Embryonic facial prominence (tissue), 1 donor: ENCODE results near the gene LLCFC1.

Experiments
- DNase-seq: peaks from one replicate; pipeline ENCODE4 v3.0.0-alpha.2; 2016; ENCODE audit errors: extremely low spot score

The LLCFC1 gene

GRCh38 chr7:142910031-142910433 is 29.3 kb upstream of the LLCFC1 start:
- DNase-seq, result no peak

- DNase-seq, result no peak
These were observed 28.8 kb upstream of the LLCFC1 start for GRCh38 chr7:142910481-142910880.

GRCh38 chr7:142913051-142913450 is 26.2 kb upstream of the LLCFC1 start:
- no peak for DNase-seq

GRCh38 chr7:142913566-142913965 is 25.7 kb upstream of the LLCFC1 start:
- DNase-seq, result no peak

- DNase-seq, result no peak
These were observed 25.2 kb upstream of the LLCFC1 start for GRCh38 chr7:142914121-142914520.

- DNase-seq, result no peak
These were observed 24.0 kb upstream of the LLCFC1 start for GRCh38 chr7:142915315-142915714.

DNA sequence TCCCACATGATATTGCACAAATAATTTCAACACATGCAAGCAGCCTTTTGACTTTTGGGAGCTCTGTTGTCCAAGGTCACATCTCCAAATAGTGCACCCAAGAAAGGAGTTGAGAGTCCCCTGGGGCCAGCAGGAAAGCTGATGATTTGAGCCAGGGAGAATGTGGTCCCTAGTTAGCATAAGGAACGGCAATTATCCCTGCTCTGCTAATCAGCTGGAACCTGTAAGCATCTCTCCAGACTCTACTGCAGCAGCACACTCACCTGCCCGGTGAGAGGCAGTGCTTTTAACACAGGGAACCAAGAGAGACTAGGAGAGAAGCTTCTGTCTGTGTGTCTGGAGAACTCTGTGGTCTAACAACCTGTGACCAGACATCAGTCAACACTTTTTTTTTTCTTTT is 22.8 kb upstream of the LLCFC1 start:
- DNase-seq, result no peak

DNA sequence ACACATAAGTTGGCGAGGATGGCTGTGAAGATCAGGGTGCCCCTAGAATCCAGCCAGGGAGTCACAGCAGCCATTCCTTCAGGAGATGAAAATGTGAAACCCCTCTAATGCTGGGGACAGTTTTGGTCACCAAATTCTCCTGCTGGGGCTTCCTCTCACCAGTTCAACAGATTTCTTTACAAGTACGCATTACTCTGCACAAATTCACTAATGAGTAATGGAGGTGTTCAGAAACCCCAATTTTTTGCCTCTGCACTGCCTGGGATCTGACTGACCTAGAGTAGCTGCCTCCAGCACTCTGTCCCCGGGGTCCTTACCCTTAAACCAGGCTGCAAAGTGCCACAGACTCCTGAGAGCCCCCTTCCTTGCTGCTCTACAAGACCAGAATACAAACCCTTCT is 21.8 kb upstream of the LLCFC1 start:
- DNase-seq, result no peak

GRCh38 chr7:142918901-142919300 is 20.4 kb upstream of the LLCFC1 start:
- DNase-seq, result no peak

GRCh38 chr7:142919656-142920055 is 19.6 kb upstream of the LLCFC1 start:
- no peak for DNase-seq

DNA sequence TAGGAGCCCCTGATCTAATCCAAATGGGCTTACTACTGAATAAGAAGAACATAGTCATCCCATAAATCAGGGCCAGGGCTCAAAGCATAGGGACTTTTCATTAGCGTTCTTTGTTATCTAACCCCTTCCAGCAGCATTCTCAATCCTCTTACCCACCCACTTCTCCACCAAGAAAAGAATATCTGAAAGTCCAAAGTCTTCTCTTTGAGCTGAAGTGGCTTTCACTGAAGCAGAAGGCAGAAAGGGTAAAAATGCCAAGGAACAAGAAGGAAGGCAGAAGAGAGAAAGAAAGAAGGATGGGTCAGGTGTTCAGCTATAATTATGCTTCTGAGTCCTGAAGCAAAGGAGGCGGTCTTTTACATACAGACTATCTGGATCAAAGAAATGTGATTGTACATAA is 15.9 kb upstream of the LLCFC1 start:
- no peak for DNase-seq

GRCh38 chr7:142925413-142925812 is 13.9 kb upstream of the LLCFC1 start:
- DNase-seq, result no peak

DNA sequence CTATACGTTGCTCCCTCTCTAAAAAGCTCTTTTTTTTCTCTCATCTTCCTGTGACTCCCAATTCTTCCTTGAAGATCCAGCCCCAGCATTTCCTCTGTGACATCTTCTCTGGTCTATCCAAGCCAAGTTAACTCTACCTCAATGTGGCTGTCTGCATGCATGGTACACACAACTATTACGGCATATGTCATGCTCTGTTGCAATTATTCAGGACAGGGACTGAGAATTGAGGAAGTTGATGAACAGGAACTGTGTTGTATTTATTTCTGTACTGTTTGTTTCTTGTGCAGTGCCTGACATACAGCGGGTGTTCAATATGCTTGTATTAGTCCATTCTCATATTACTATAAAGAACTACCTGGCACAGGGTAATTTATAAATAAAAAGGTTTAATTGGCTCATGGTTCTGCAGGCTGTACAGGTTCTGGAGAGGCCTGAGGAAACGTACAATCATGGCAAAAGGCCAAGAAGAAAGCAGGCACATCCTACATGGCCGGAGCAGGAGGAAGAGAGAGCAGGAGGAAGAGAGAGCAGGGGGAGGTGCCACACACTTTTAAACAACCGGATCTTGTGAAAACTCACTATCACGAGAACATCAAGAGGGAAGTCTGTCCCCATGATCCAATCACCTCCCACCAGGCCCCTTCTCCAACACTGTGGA is 12.1 kb upstream of the LLCFC1 start:
- no peak for DNase-seq

GRCh38 chr7:142927949-142928348 is 11.3 kb upstream of the LLCFC1 start:
- no peak for DNase-seq

DNA sequence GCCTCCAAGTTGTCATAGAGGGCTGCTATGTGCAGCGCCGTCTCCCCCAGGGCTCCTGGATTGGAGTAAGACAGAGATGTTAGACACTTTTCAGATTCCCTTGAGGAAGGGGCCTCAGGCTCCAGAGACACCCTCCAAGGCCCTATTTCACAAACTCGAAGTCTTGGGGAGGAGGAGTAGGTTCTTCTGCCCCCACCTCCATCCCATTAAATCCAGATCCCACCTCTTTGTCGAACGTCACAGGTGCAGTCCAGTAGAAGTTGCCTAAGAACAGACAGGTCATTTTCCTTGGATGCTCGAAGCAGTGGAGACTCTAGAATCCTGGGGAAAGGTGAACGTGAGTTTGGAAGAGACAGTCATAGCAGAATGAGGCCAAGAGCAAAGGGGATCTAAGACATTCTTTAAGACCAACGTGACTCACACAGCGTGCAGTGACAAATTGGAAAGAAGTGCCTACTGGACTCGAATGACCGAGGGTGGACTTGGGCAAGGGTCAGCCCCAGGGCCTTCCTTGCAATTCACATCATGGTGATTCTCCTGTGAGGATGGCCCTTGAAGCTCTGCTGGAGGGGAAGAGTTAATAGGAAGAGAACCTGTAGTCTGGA is 9.1 kb upstream of the LLCFC1 start:
- DNase-seq, result no peak

DNA sequence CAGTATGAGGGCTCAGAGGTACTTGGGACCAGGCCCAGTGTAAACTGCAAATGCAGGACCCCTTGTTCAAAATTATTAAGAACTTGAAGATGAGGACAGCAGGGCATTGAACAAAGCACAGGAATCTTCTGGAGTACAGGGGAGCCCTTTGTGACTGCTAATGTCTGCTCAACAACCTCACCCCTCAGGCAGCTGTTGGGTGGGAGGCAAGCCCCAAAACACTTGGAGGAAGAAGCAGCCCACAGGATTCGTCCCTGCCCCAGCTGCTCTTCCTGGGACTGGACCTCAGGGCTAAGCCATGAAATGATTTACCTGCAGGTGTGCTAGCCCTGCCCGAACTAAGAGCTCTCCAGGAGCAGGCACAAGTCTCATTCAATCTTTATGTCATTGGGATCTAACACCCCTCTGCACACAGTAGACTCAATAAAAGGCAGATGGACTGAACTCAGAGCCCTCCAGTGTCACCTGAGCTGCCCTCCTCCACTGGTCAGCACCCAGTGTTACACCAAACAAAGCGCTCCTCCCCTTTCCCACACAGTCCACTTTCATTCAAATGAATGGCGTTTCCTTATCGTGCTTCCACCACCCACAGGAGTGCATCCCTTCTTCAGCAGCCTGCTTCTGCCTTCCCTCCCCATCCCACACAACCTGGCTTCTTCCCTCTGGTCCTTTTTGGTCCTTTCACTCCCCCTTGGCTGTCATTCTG is 6.7 kb upstream of the LLCFC1 start:
- DNase-seq, result no peak

DNA sequence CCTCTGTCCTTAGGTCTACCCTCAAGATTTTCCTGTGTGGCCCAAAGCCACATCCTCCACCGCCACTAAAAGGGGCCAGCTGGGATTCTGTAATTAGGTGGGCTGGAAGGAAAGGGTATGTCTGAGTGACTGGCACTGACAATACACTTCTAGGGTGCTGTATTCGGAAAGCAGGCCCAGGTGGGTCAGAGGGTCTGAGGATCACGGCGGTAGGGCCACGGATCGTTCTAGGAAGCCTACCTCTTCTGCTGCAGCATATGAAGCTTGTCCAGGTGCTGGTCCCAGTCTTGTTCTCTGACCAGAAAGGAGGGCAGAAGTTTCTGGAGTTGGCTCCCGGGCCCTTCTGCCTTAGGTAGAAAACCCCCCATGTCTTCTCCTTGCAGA is 6.2 kb upstream of the LLCFC1 start:
- DNase-seq, result no peak

- no peak for DNase-seq
These were observed 5.7 kb upstream of the LLCFC1 start, which contains the start of gene TRPV5 for GRCh38 chr7:142933624-142934023. TRPV5 (minus strand) TSS chr7:142933746; CDS start chr7:142933459, 287 bp downstream.

GRCh38 chr7:142934056-142934455 is 5.2 kb upstream of the LLCFC1 start:
- no peak for DNase-seq

GRCh38 chr7:142935941-142936565 is 3.2 kb upstream of the LLCFC1 start:
- DNase-seq, result no peak

DNA sequence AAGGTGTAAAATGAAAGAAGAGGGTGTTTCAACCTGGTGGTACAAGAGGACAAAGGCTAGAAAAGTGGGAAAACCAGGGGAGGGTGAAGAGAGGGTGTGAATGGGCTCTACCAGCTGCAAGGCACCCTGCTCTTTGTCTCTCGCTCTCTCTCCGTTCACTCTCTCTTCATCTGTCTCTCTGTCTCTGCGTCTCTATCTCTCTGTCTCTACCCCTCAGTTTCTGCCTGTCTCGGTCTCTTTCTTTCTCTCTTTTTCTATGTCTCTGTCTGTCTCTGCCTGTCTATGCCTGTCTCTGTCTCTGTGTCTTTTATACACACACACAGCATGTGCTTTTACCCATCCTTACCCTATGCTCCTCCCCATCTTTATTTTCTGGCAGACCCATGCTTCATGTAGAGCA is 673 bp upstream of the LLCFC1 start:
- DNase-seq, result no peak

DNA sequence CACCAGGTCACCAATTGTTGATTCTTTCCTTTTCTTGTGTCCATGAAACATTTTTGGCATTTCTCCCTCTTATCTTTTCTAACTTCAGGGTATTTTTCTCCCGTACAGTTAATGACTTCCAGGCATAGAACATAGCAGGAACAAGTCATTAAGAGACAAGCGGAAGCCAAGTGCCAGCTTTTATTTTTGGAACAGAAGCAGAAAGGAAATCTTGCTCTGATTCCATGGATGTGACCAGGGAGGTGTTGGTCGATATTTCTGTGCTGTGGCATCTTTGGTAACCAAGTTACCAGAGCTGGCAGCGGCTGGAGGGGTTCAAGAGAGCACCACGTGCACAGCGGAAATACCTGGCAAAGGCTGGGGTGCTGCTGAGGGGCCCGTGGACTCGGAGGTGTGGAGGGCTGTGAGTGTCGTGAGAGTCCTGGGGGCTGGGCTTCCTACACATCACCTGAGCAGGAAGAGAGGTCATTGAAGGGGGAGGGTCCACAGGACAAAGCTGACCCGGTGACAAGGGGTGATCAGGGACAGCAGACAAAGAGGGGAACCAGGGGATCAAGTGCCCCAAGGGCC is 1.8 kb downstream of the LLCFC1 start:
- DNase-seq, result no peak
